Esophagus squamous epithelium (tissue), 5 donors: Measurements from ENCODE around the gene EMC8. TPM values are rescaled to one million over a fixed set of nuclear protein-coding genes. Genes with fewer than 3 reads are reported as not detected.

Experiments used
- DNase-seq: peaks from one replicate; lab custom pipeline; 2025; lab: John Stamatoyannopoulos, UW
- H3K27ac ChIP-seq, 4 donors: fragments of 200-600 bp; sonication (generic); one replicate each; pipeline ENCODE4 v1.5.1; 2016 to 2019; ENCODE audit warnings: mild to moderate bottlenecking in 1 of 4
- H3K27me3 ChIP-seq, 4 donors: fragments of 200-600 bp; sonication (generic); 1 replicate in 3 of 4; 2 replicates in 1 of 4; pipeline versions ENCODE4 v1.5.1 to v1.6.0; 2017 to 2021; ENCODE audit warnings: antibody characterized with exemption in 1 of 4
- H3K36me3 ChIP-seq, 3 donors: fragments of 200-600 bp; sonication (generic); one replicate each; pipeline ENCODE4 v1.5.1; 2016 to 2019
- H3K4me1 ChIP-seq, 3 donors: fragments of 200-600 bp; sonication (generic); one replicate each; pipeline ENCODE4 v1.5.1; 2017 to 2019
- H3K4me3 ChIP-seq, 4 donors: fragments of 200-600 bp; sonication (generic); 1 replicate in 3 of 4; 2 replicates in 1 of 4; pipeline ENCODE4 v1.5.1; 2016 to 2019; ENCODE audit warnings: mild to moderate bottlenecking in 2 of 4, moderate library complexity in 1 of 4
- H3K9me3 ChIP-seq, 3 donors: fragments of 200-600 bp; sonication (generic); one replicate each; pipeline ENCODE4 v1.5.1; 2016 to 2019
- CTCF ChIP-seq, 6 experiments: fragments of 450-650 bp in 4 of 6; fragments of 200-600 bp in 2 of 6; sonication (generic) in 2 of 6; IDR thresholded peaks; one replicate each; pipeline ENCODE4 v1.5.1; 2016 to 2019; ENCODE audit warnings: antibody characterized with exemption in 6 of 6, mild to moderate bottlenecking in 4 of 6, moderate library complexity in 4 of 6
- POLR2A ChIP-seq, 4 donors: fragments of 450-650 bp; IDR thresholded peaks; one replicate each; pipeline ENCODE4 v1.6.1; 2017; ENCODE audit warnings: antibody characterized with exemption in 4 of 4, mild to moderate bottlenecking in 4 of 4, moderate library complexity in 3 of 4
- WGBS, 2 donors: methylation state at CpG; one replicate each; pipeline ENCODE4 v1.1.5; 2018; 5-methylcytosine and 5-hydroxymethylcytosine counted together
- intact Hi-C: fragments of 100-400 bp; cut with DNase I; formaldehyde crosslinking; loops from one replicate; pipeline ENCODE4 v1.15.0; 2022
- total RNA-seq, 4 donors: library from RNA; depleted of rRNA; stranded (reverse); fragments of >200 nt; gene quantifications; one replicate each; pipeline ENCODE4 v1.1.0, GENCODE V29; 2016
- donor health status: DM: yes; HTN: yes; CAD: no.

Gene EMC8
- total RNA-seq, 4 donors from 2014 or later, result 18.7 to 32.4 (median 23.9) TPM

GRCh38 chr16:85846461-85846860 lies 47.1 kb upstream of the EMC8 start:
- Histone ChIP-seq H3K4me3 (no peak overlapping the region), H3K9me3 (no peaks in the 10 kb centered on the region), H3K4me1 (no peaks in the 10 kb centered on the region), H3K36me3 (no peaks in the 10 kb centered on the region), H3K27me3 (peaks cover 0 to 65% (median 3%) of the 10 kb centered on the region in 4 donors), H3K27ac (no peak overlapping the region)
- TF ChIP-seq CTCF (IDR thresholded peaks at IDR 0.05), result no peak
- TF ChIP-seq POLR2A (IDR thresholded peaks at IDR 0.05), result no peak
- WGBS, 2 donors, result 82 to 83% methylated on average over 4 to 9 of the region's 9 CpGs
- no peak for DNase-seq
- intact Hi-C loops, result no loop called here

GRCh38 chr16:85845266-85845665 lies 45.9 kb upstream of the EMC8 start:
- DNase-seq, result no peak
- WGBS, 2 donors, result 67 to 68% methylated on average over 17 to 20 of the region's 20 CpGs
- Histone ChIP-seq H3K27ac (no peak overlapping the region), H3K27me3 (peaks cover 0 to 64% (median 3%) of the 10 kb centered on the region in 4 donors), H3K9me3 (no peaks in the 10 kb centered on the region), H3K36me3 (no peaks in the 10 kb centered on the region), H3K4me3 (no peak overlapping the region), H3K4me1 (no peaks in the 10 kb centered on the region)
- intact Hi-C loops, result no loop called here
- TF ChIP-seq POLR2A (IDR thresholded peaks at IDR 0.05) (no peak), CTCF (IDR thresholded peaks at IDR 0.05) (no peak)

- no peaks in the 10 kb centered on the region for H3K4me1 ChIP-seq
- H3K27ac ChIP-seq, result no peak overlapping the region
- H3K27me3 ChIP-seq, result peaks cover 0 to 69% (median 3%) of the 10 kb centered on the region in 4 donors
- no peaks in the 10 kb centered on the region for H3K9me3 ChIP-seq
- H3K36me3 ChIP-seq, result no peaks in the 10 kb centered on the region
- 11 to 22% methylated on average over 13 to 15 of the region's 15 CpGs for WGBS, 2 donors
- intact Hi-C loops, result no loop called here
- no peak for TF ChIP-seq CTCF (IDR thresholded peaks at IDR 0.05)
- no peak for TF ChIP-seq POLR2A (IDR thresholded peaks at IDR 0.05)
- no peak for DNase-seq
- no peak overlapping the region for H3K4me3 ChIP-seq
These were observed 45.4 kb upstream of the EMC8 start for GRCh38 chr16:85844786-85845185.

- TF ChIP-seq CTCF (IDR thresholded peaks at IDR 0.05), result no peak
- TF ChIP-seq POLR2A (IDR thresholded peaks at IDR 0.05), result no peak
- H3K27me3 ChIP-seq, result peaks cover 0 to 67% (median 3%) of the 10 kb centered on the region in 4 donors
These were observed 44.8 kb upstream of the EMC8 start for GRCh38 chr16:85844169-85844481.

GRCh38 chr16:85843471-85844168 lies 44.3 kb upstream of the EMC8 start:
- 79 to 86% methylated on average over 7 to 11 of the region's 11 CpGs for WGBS, 2 donors
- no peaks in the 10 kb centered on the region for H3K4me1 ChIP-seq
- H3K4me3 ChIP-seq, result no peak overlapping the region
- H3K9me3 ChIP-seq, result no peaks in the 10 kb centered on the region
- H3K36me3 ChIP-seq, result no peaks in the 10 kb centered on the region
- no peak for DNase-seq
- H3K27ac ChIP-seq, result no peak overlapping the region
- intact Hi-C loops, result no loop called here
- peaks cover 0 to 69% (median 3%) of the 10 kb centered on the region in 4 donors for H3K27me3 ChIP-seq
- TF ChIP-seq CTCF (IDR thresholded peaks at IDR 0.05), result no peak
- no peak for TF ChIP-seq POLR2A (IDR thresholded peaks at IDR 0.05)

More at GRCh38 chr16:85844169-85844481, 44.8 kb upstream of the EMC8 start:
- intact Hi-C loops, result no loop called here
- DNase-seq, result no peak
- H3K27ac ChIP-seq, result no peak overlapping the region
- no peaks in the 10 kb centered on the region for H3K4me1 ChIP-seq
- H3K9me3 ChIP-seq, result no peaks in the 10 kb centered on the region
- H3K36me3 ChIP-seq, result no peaks in the 10 kb centered on the region
- no peak overlapping the region for H3K4me3 ChIP-seq
